ENCODE results near the gene VEGFA.

GRCh38 chr6:43806043-43806757 lies 36.2 kb downstream of the VEGFA start:
- no peak for TF ChIP-seq CTCF (IDR thresholded peaks at IDR 0.05; ENCODE audit: insufficient read depth, low read length)
- no peak for TF ChIP-seq POLR2AphosphoS5 (IDR thresholded peaks at IDR 0.05; ENCODE audit: low read depth)
- TF ChIP-seq GABPA (IDR thresholded peaks at IDR 0.05; ENCODE audit: low read depth), result no peak

Measured in HL-60 (cell line).